Measurements from ENCODE around the gene ECSIT. TPM values are rescaled to one million over a fixed set of nuclear protein-coding genes. Genes with fewer than 3 reads are reported as not detected.

Gene ECSIT
- total RNA-seq, 4 donors from 2014 or later = 55.9 to 82.8 (median 57.7) TPM

GRCh38 chr19:11506967-11507366, 22.0 kb downstream of the ECSIT start:
- no peak for DNase-seq (ENCODE audit: low spot score in 2 of 2)
- WGBS, 2 donors = 87 to 93% methylated on average over 6 of the region's 6 CpGs
- H3K4me3 ChIP-seq (ENCODE audit: low read depth, poor library complexity, severe bottlenecking) = no peak overlapping the region
- intact Hi-C loops (cut with DNase I; ENCODE audit: low total_unique reads) = no loop called here
- TF ChIP-seq CTCF (IDR thresholded peaks at IDR 0.05) (no peak), POLR2A (IDR thresholded peaks at IDR 0.05) (no peak)

GRCh38 chr19:11506101-11506555, 22.8 kb downstream of the ECSIT start:
- H3K4me3 ChIP-seq (ENCODE audit: low read depth, poor library complexity, severe bottlenecking) = peak overlapping the region; percentile 73
- intact Hi-C loops (cut with DNase I; ENCODE audit: low total_unique reads) = no loop called here
- WGBS, 2 donors = 15 to 16% methylated on average over 20 of the region's 20 CpGs

GRCh38 chr19:11505504-11506100, 23.3 kb downstream of the ECSIT start, which contains the start of gene ZNF653:
Gene ZNF653, minus strand, starts transcription at chr19:11505839. Its CDS starts 53 bp downstream, at chr19:11505786.
- TF ChIP-seq POLR2A (IDR thresholded peaks at IDR 0.05) = no peak
- TF ChIP-seq CTCF (IDR thresholded peaks at IDR 0.05) = no peak
- intact Hi-C loops (cut with DNase I; ENCODE audit: low total_unique reads) = no loop called here
- peak within 1 kb of the TSS; percentile 73 for H3K4me3 ChIP-seq (ENCODE audit: low read depth, poor library complexity, severe bottlenecking)
- WGBS, 2 donors = 0% methylated on average over 15 to 58 of the region's 65 CpGs
- DNase-seq (ENCODE audit: low spot score in 2 of 2) = peak; percentile 92 to 99

More at GRCh38 chr19:11506101-11506555, 22.8 kb downstream of the ECSIT start:
- DNase-seq (ENCODE audit: low spot score in 2 of 2) = no peak
- TF ChIP-seq POLR2A (IDR thresholded peaks at IDR 0.05) (no peak), CTCF (IDR thresholded peaks at IDR 0.05) (no peak)

- 1 to 2% methylated on average over 6 of the region's 33 CpGs for WGBS, 2 donors
- DNase-seq (ENCODE audit: low spot score in 2 of 2) = peak; percentile 95 to 99
- H3K4me3 ChIP-seq (ENCODE audit: low read depth, poor library complexity, severe bottlenecking) = peak overlapping the region; percentile 73
- intact Hi-C loops (cut with DNase I; ENCODE audit: low total_unique reads) = no loop called here
- TF ChIP-seq CTCF (IDR thresholded peaks at IDR 0.05) (no peak), POLR2A (IDR thresholded peaks at IDR 0.05) (no peak)
Observed at GRCh38 chr19:11505032-11505503, 23.9 kb downstream of the ECSIT start.

- DNase-seq (ENCODE audit: low spot score in 2 of 2) = no peak
- 35 to 40% methylated on average over 7 of the region's 7 CpGs for WGBS, 2 donors
- no peak overlapping the region for H3K4me3 ChIP-seq (ENCODE audit: low read depth, poor library complexity, severe bottlenecking)
- TF ChIP-seq POLR2A (IDR thresholded peaks at IDR 0.05) (no peak), CTCF (IDR thresholded peaks at IDR 0.05) (no peak)
- intact Hi-C loops (cut with DNase I; ENCODE audit: low total_unique reads) = no loop called here
Observed at GRCh38 chr19:11504502-11505031, 24.4 kb downstream of the ECSIT start.

Measured in lower leg skin (tissue), 4 donors.